ENCODE data around the gene ABCA6.

The ABCA6 gene, protein sequence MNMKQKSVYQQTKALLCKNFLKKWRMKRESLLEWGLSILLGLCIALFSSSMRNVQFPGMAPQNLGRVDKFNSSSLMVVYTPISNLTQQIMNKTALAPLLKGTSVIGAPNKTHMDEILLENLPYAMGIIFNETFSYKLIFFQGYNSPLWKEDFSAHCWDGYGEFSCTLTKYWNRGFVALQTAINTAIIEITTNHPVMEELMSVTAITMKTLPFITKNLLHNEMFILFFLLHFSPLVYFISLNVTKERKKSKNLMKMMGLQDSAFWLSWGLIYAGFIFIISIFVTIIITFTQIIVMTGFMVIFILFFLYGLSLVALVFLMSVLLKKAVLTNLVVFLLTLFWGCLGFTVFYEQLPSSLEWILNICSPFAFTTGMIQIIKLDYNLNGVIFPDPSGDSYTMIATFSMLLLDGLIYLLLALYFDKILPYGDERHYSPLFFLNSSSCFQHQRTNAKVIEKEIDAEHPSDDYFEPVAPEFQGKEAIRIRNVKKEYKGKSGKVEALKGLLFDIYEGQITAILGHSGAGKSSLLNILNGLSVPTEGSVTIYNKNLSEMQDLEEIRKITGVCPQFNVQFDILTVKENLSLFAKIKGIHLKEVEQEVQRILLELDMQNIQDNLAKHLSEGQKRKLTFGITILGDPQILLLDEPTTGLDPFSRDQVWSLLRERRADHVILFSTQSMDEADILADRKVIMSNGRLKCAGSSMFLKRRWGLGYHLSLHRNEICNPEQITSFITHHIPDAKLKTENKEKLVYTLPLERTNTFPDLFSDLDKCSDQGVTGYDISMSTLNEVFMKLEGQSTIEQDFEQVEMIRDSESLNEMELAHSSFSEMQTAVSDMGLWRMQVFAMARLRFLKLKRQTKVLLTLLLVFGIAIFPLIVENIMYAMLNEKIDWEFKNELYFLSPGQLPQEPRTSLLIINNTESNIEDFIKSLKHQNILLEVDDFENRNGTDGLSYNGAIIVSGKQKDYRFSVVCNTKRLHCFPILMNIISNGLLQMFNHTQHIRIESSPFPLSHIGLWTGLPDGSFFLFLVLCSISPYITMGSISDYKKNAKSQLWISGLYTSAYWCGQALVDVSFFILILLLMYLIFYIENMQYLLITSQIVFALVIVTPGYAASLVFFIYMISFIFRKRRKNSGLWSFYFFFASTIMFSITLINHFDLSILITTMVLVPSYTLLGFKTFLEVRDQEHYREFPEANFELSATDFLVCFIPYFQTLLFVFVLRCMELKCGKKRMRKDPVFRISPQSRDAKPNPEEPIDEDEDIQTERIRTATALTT (N-terminal part only)

DNA sequence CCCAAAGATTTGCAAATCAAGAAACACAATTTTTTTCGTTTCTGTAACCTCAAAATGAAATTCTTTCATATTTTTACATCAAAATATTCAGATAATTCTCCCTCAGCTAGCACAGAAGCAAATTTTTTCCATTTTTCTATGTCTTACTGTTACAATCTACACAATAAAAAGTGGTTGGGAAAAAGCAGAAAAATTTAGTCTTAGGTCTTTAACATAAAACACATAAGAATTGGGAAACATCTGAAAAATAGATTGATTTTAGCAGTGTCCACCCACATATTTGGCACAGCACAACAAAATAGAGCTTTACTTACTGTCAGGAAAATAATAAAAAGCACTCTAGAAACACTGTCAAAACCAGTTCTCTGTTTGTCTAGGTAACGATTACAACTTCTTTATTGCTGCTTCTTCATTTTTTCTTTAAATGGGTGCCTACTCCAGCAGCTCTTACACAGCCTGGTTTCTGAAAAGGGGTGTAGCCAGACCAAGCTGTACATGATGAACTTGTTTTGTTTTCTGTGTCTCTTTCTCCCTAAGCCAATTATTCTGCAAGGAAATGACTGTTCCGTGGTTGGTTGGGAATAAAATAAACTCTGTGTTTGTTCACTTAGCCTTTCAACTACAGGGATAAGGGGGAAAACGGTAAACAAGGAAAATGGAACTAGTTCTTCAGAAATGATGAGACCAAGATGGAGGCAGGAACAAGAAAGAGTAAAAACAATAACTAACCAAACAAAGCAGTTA is at the start of gene ABCA6:
Gene ABCA6 (minus strand): TSS at position 465 of the 744 bp plus-strand sequence. CDS start 1,192 bp downstream, outside the sequence.
- Histone ChIP-seq H3K9ac (ENCODE audit: low read depth in 1 of 2, low read length in 2 of 2) (no peak within 1 kb of the TSS), H3K4me3 (ENCODE audit: low read length in 2 of 2) (peak within 1 kb of the TSS; percentile 20 to 56), H3K9me3 (ENCODE audit: control insufficient read depth in 2 of 2, low read length in 2 of 2) (no peaks in the 10 kb centered on the region), H3K27ac (ENCODE audit: low read depth in 2 of 2, low read length in 2 of 2) (peak within 1 kb of the TSS in 1 of 2 donors; percentile 32), H3K36me3 (ENCODE audit: control insufficient read depth in 2 of 2, insufficient read depth in 2 of 2, low read length in 2 of 2) (no peaks in the 10 kb centered on the region), H3K4me1 (ENCODE audit: control insufficient read depth in 2 of 2, insufficient read depth in 2 of 2, low read length in 2 of 2) (no peaks in the 10 kb centered on the region), H3K27me3 (ENCODE audit: control insufficient read depth in 2 of 2, insufficient read depth in 2 of 2, low read length in 2 of 2) (no peaks in the 10 kb centered on the region)

- no peaks in the 10 kb centered on the region for H3K27me3 ChIP-seq (ENCODE audit: control insufficient read depth in 2 of 2, insufficient read depth in 2 of 2, low read length in 2 of 2)
- no peak overlapping the region for H3K27ac ChIP-seq (ENCODE audit: low read depth in 2 of 2, low read length in 2 of 2)
- no peak overlapping the region for H3K9ac ChIP-seq (ENCODE audit: low read depth in 1 of 2, low read length in 2 of 2)
- no peaks in the 10 kb centered on the region for H3K4me1 ChIP-seq (ENCODE audit: control insufficient read depth in 2 of 2, insufficient read depth in 2 of 2, low read length in 2 of 2)
- no peaks in the 10 kb centered on the region for H3K36me3 ChIP-seq (ENCODE audit: control insufficient read depth in 2 of 2, insufficient read depth in 2 of 2, low read length in 2 of 2)
- no peaks in the 10 kb centered on the region for H3K9me3 ChIP-seq (ENCODE audit: control insufficient read depth in 2 of 2, low read length in 2 of 2)
- no peak overlapping the region for H3K4me3 ChIP-seq (ENCODE audit: low read length in 2 of 2)
These were observed 47.1 kb upstream of the ABCA6 start for GRCh38 chr17:69188796-69189195.

DNA sequence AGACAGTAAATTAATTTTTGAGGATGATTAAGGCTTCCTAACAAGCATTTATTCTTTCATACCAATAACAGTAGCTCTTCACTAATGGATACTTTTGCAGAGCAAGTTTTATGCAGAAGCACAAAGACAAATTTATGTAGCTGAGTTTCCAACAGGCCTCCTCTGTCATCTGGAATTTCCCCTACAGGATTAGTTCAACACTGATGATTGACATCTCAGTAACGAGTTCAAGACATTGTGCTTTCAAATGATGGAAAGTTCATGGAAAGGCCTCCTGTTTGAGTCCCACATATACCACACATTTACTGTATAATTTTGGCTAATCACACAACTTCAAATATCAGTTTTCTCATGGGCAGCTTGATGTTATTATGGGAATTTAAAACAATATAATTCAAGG is 46.4 kb upstream of the ABCA6 start:
- no peak overlapping the region for H3K9ac ChIP-seq (ENCODE audit: low read depth in 1 of 2, low read length in 2 of 2)
- no peaks in the 10 kb centered on the region for H3K27me3 ChIP-seq (ENCODE audit: control insufficient read depth in 2 of 2, insufficient read depth in 2 of 2, low read length in 2 of 2)
- no peak overlapping the region for H3K27ac ChIP-seq (ENCODE audit: low read depth in 2 of 2, low read length in 2 of 2)
- H3K4me3 ChIP-seq (ENCODE audit: low read length in 2 of 2): no peak overlapping the region
- H3K36me3 ChIP-seq (ENCODE audit: control insufficient read depth in 2 of 2, insufficient read depth in 2 of 2, low read length in 2 of 2): no peaks in the 10 kb centered on the region
- no peaks in the 10 kb centered on the region for H3K4me1 ChIP-seq (ENCODE audit: control insufficient read depth in 2 of 2, insufficient read depth in 2 of 2, low read length in 2 of 2)
- no peaks in the 10 kb centered on the region for H3K9me3 ChIP-seq (ENCODE audit: control insufficient read depth in 2 of 2, low read length in 2 of 2)

GRCh38 chr17:69187294-69187693 is 45.6 kb upstream of the ABCA6 start:
- Histone ChIP-seq H3K4me3 (ENCODE audit: low read length in 2 of 2) (no peak overlapping the region), H3K27ac (ENCODE audit: low read depth in 2 of 2, low read length in 2 of 2) (no peak overlapping the region), H3K36me3 (ENCODE audit: control insufficient read depth in 2 of 2, insufficient read depth in 2 of 2, low read length in 2 of 2) (no peaks in the 10 kb centered on the region), H3K9ac (ENCODE audit: low read depth in 1 of 2, low read length in 2 of 2) (no peak overlapping the region), H3K4me1 (ENCODE audit: control insufficient read depth in 2 of 2, insufficient read depth in 2 of 2, low read length in 2 of 2) (no peaks in the 10 kb centered on the region), H3K27me3 (ENCODE audit: control insufficient read depth in 2 of 2, insufficient read depth in 2 of 2, low read length in 2 of 2) (no peaks in the 10 kb centered on the region), H3K9me3 (ENCODE audit: control insufficient read depth in 2 of 2, low read length in 2 of 2) (no peaks in the 10 kb centered on the region)

DNA sequence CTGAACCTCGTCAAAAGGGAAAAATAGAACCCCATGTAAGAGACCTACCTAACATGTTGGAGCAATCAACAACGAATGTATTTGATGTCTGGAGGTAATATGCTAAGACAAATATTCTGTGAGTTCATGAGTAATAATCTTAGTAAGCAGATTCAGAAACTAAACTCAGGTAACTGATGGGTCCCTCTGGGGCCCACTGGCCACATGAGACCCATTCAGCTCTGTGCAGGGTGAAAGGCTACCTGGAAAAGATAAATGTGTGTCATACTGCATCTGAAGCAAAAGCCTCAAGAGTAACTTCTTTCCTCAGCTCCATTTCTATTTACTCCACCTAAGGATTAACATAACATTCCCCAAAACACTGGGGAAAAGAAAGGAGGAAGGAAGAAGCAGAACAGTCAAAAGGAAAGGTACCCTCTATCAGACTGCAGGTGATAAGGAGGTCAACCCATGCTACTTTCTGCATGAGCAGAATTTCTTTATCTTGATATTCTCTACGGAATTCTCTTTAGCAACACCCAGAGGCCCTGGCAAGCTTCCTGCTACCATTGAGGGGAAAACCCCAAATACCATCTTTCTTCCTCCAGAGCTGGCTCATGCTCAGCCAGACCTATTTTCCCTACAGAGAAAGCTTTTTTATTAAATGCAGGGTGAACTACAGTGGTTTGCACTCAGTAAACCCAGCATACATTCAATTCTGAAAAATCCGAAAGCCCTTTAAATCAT is 37.7 kb upstream of the ABCA6 start:
- no peak overlapping the region for H3K4me3 ChIP-seq (ENCODE audit: low read length in 2 of 2)
- H3K9me3 ChIP-seq (ENCODE audit: control insufficient read depth in 2 of 2, low read length in 2 of 2): no peaks in the 10 kb centered on the region
- no peaks in the 10 kb centered on the region for H3K27me3 ChIP-seq (ENCODE audit: control insufficient read depth in 2 of 2, insufficient read depth in 2 of 2, low read length in 2 of 2)
- H3K27ac ChIP-seq (ENCODE audit: low read depth in 2 of 2, low read length in 2 of 2): no peak overlapping the region
- no peak overlapping the region for H3K9ac ChIP-seq (ENCODE audit: low read depth in 1 of 2, low read length in 2 of 2)
- H3K4me1 ChIP-seq (ENCODE audit: control insufficient read depth in 2 of 2, insufficient read depth in 2 of 2, low read length in 2 of 2): no peaks in the 10 kb centered on the region
- H3K36me3 ChIP-seq (ENCODE audit: control insufficient read depth in 2 of 2, insufficient read depth in 2 of 2, low read length in 2 of 2): no peaks in the 10 kb centered on the region

DNA sequence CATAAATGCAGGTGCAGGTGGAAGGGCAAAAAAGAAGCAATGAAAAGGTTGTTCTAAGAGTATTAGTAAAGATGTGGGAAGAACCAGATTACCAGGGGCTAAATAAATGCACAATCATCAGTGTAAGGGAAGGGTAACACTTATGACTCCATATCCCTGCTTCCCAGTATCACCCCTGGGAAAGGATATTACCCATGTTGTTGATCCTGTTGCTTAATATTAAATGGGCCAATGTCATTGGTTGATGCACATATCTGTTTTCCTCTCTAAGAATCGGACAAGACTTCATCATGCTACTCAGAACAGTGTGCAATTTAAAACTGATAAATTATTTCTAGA is 34.7 kb upstream of the ABCA6 start:
- H3K27ac ChIP-seq (ENCODE audit: low read depth in 2 of 2, low read length in 2 of 2): no peak overlapping the region
- H3K4me1 ChIP-seq (ENCODE audit: control insufficient read depth in 2 of 2, insufficient read depth in 2 of 2, low read length in 2 of 2): no peaks in the 10 kb centered on the region
- no peak overlapping the region for H3K4me3 ChIP-seq (ENCODE audit: low read length in 2 of 2)
- H3K36me3 ChIP-seq (ENCODE audit: control insufficient read depth in 2 of 2, insufficient read depth in 2 of 2, low read length in 2 of 2): no peaks in the 10 kb centered on the region
- H3K9ac ChIP-seq (ENCODE audit: low read depth in 1 of 2, low read length in 2 of 2): no peak overlapping the region
- H3K27me3 ChIP-seq (ENCODE audit: control insufficient read depth in 2 of 2, insufficient read depth in 2 of 2, low read length in 2 of 2): no peaks in the 10 kb centered on the region
- H3K9me3 ChIP-seq (ENCODE audit: control insufficient read depth in 2 of 2, low read length in 2 of 2): no peaks in the 10 kb centered on the region

DNA sequence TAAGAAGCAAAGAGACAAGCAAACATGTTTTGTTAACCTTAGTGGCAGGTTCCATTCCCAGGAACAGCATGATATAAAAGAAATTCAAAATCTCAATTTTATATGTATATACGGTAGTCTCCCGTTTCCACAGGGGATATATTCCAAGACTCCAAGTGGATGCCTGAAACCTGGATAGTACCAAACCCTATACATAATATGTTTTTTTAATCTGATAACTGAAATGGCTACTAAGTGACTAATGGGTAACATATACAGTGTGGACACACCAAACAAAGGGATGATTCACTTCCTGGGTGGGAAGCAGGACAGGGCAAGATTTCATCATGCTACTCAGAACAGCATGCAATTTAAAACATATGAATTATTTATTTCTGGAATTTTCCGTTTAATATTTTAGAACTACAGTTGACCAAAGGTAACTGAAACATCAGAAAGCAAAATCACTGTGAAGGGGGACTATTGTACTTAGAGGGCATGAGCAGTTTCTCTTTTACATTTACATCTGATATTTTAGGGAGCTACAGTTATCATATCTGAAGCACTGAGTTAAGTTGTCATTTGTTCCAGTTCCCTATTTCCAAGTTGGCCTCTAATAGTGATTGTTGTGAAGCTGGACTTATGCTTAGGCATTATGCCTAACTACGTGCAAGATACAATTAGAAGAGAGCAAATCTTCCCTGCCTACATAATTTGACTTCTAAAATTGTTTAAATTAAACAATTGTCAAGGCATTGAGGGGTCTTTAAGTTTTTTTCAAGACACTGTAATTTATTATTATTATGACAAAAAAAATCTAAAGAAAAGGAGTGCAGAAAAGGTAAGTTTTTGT is 34.1 kb upstream of the ABCA6 start:
- Histone ChIP-seq H3K27ac (ENCODE audit: low read depth in 2 of 2, low read length in 2 of 2) (no peak overlapping the region), H3K9ac (ENCODE audit: low read depth in 1 of 2, low read length in 2 of 2) (no peak overlapping the region), H3K9me3 (ENCODE audit: control insufficient read depth in 2 of 2, low read length in 2 of 2) (no peaks in the 10 kb centered on the region), H3K36me3 (ENCODE audit: control insufficient read depth in 2 of 2, insufficient read depth in 2 of 2, low read length in 2 of 2) (no peaks in the 10 kb centered on the region), H3K4me3 (ENCODE audit: low read length in 2 of 2) (no peak overlapping the region), H3K27me3 (ENCODE audit: control insufficient read depth in 2 of 2, insufficient read depth in 2 of 2, low read length in 2 of 2) (no peaks in the 10 kb centered on the region), H3K4me1 (ENCODE audit: control insufficient read depth in 2 of 2, insufficient read depth in 2 of 2, low read length in 2 of 2) (no peaks in the 10 kb centered on the region)

GRCh38 chr17:69175262-69175624 is 33.5 kb upstream of the ABCA6 start:
- Histone ChIP-seq H3K27ac (ENCODE audit: low read depth in 2 of 2, low read length in 2 of 2) (no peak overlapping the region), H3K4me3 (ENCODE audit: low read length in 2 of 2) (no peak overlapping the region), H3K9ac (ENCODE audit: low read depth in 1 of 2, low read length in 2 of 2) (no peak overlapping the region), H3K36me3 (ENCODE audit: control insufficient read depth in 2 of 2, insufficient read depth in 2 of 2, low read length in 2 of 2) (no peaks in the 10 kb centered on the region), H3K27me3 (ENCODE audit: control insufficient read depth in 2 of 2, insufficient read depth in 2 of 2, low read length in 2 of 2) (no peaks in the 10 kb centered on the region), H3K4me1 (ENCODE audit: control insufficient read depth in 2 of 2, insufficient read depth in 2 of 2, low read length in 2 of 2) (no peaks in the 10 kb centered on the region), H3K9me3 (ENCODE audit: control insufficient read depth in 2 of 2, low read length in 2 of 2) (no peaks in the 10 kb centered on the region)
